CD14-positive monocyte (primary cell): ENCODE measurements around the gene PEX5L. TPM values are rescaled to one million over a fixed set of nuclear protein-coding genes. Genes with fewer than 3 reads are reported as not detected.

Source experiments
- DNase-seq, 3 donors: peaks; one replicate each; pipeline ENCODE4 v3.0.0-alpha.2; 2011 to 2022
- H2AFZ ChIP-seq: 2 replicates; pipeline ENCODE4 v1.6.0; 2012; ENCODE audit warnings: mild to moderate bottlenecking, low read depth, low read length, inconsistent platforms; ENCODE audit not compliant: insufficient read depth, poor library complexity, severe bottlenecking
- H3K27ac ChIP-seq, 2 donors: 1 replicate in 1 of 2; 2 replicates in 1 of 2; pipeline ENCODE4 v1.5.1; 2012 to 2013; ENCODE audit warnings: low read length in 2 of 2, control low read depth in 1 of 2, inconsistent platforms in 1 of 2, low read depth in 1 of 2, mild to moderate bottlenecking in 1 of 2
- H3K27me3 ChIP-seq, 2 donors: one replicate each; pipeline versions ENCODE4 v1.6.0 to v1.6.1; 2011 to 2013; ENCODE audit warnings: low read length in 2 of 2; ENCODE audit not compliant: control insufficient read depth in 2 of 2, insufficient read depth in 2 of 2
- H3K36me3 ChIP-seq, 2 donors: replicated peaks in 1 of 2; 1 replicate in 1 of 2; 2 replicates in 1 of 2; pipeline versions ENCODE4 v1.5.1 to v1.6.1; 2012 to 2013; ENCODE audit warnings: low read length in 2 of 2, control low read depth in 1 of 2, inconsistent platforms in 1 of 2, mild to moderate bottlenecking in 1 of 2; ENCODE audit not compliant: insufficient read depth in 2 of 2, control insufficient read depth in 1 of 2
- H3K4me1 ChIP-seq, 2 donors: 1 replicate in 1 of 2; 2 replicates in 1 of 2; pipeline versions ENCODE4 v1.5.1 to v1.6.1; 2012 to 2013; ENCODE audit warnings: low read length in 2 of 2, control low read depth in 1 of 2, inconsistent platforms in 1 of 2, mild to moderate bottlenecking in 1 of 2, moderate library complexity in 1 of 2; ENCODE audit not compliant: insufficient read depth in 2 of 2, control insufficient read depth in 1 of 2
- H3K4me2 ChIP-seq: replicated peaks from 2 replicates; pipeline ENCODE3; 2012; ENCODE audit warnings: low read length, moderate library complexity, mild to moderate bottlenecking; ENCODE audit not compliant: poor library complexity, severe bottlenecking; ENCODE audit errors: extremely low read depth
- H3K4me3 ChIP-seq, 3 experiments: fragments of 200-600 bp in 1 of 3; sonication (generic) in 1 of 3; replicated peaks in 1 of 3; 1 replicate in 2 of 3; 2 replicates in 1 of 3; pipeline ENCODE4 v1.5.1; 2011 to 2013; ENCODE audit warnings: low read length in 3 of 3, mild to moderate bottlenecking in 3 of 3, control low read depth in 2 of 3, low read depth in 2 of 3, inconsistent platforms in 1 of 3, moderate library complexity in 1 of 3
- H3K79me2 ChIP-seq: 2 replicates; pipeline ENCODE4 v1.6.0; 2012; ENCODE audit warnings: mild to moderate bottlenecking, control low read depth, inconsistent platforms, low read length, moderate library complexity; ENCODE audit not compliant: insufficient read depth
- H3K9ac ChIP-seq: 2 replicates; pipeline ENCODE4 v1.6.0; 2017; ENCODE audit warnings: low read length, mild to moderate bottlenecking; ENCODE audit not compliant: insufficient read depth, poor library complexity, severe bottlenecking
- H3K9me3 ChIP-seq, 2 donors: replicated peaks in 1 of 2; 1 replicate in 1 of 2; 2 replicates in 1 of 2; pipeline versions ENCODE4 v1.5.1 to v1.6.1; 2012 to 2013; ENCODE audit warnings: low read length in 2 of 2, control low read depth in 1 of 2; ENCODE audit not compliant: control insufficient read depth in 1 of 2, insufficient read depth in 1 of 2
- H4K20me1 ChIP-seq: 2 replicates; pipeline ENCODE4 v1.6.0; 2012; ENCODE audit warnings: mild to moderate bottlenecking, low read length, control low read depth, moderate library complexity; ENCODE audit not compliant: insufficient read depth
- H3K27ac Mint-ChIP-seq, 7 donors: one replicate each; pipeline ENCODE4 v1.8.0; 2020; ENCODE audit warnings: mild to moderate bottlenecking in 7 of 7, mixed read lengths in 7 of 7, moderate library complexity in 6 of 7, inconsistent platforms in 2 of 7
- H3K27me3 Mint-ChIP-seq, 3 donors: one replicate each; pipeline ENCODE4 v1.8.0; 2021 to 2022; ENCODE audit warnings: low read depth in 3 of 3, mild to moderate bottlenecking in 3 of 3, mixed read lengths in 3 of 3, moderate library complexity in 3 of 3, inconsistent platforms in 1 of 3
- H3K36me3 Mint-ChIP-seq, 2 donors: one replicate each; pipeline ENCODE4 v1.8.0; 2020; ENCODE audit warnings: mixed read lengths in 2 of 2, inconsistent platforms in 1 of 2, mild to moderate bottlenecking in 1 of 2
- H3K4me1 Mint-ChIP-seq: one replicate; pipeline ENCODE4 v1.8.0; 2020; ENCODE audit warnings: mild to moderate bottlenecking, mixed read lengths
- H3K4me3 Mint-ChIP-seq, 2 donors: one replicate each; pipeline ENCODE4 v1.8.0; 2020; ENCODE audit warnings: mild to moderate bottlenecking in 2 of 2, mixed read lengths in 2 of 2, moderate library complexity in 1 of 2
- H3K9me3 Mint-ChIP-seq, 7 donors: one replicate each; pipeline ENCODE4 v1.8.0; 2020 to 2022; ENCODE audit warnings: mixed read lengths in 7 of 7, mild to moderate bottlenecking in 6 of 7, moderate library complexity in 6 of 7, inconsistent platforms in 2 of 7
- WGBS: methylation state at CpG from one replicate; pipeline ENCODE4 v1.1.5; 2013; ENCODE audit warnings: missing lambda C conversion rate; ENCODE audit not compliant: insufficient coverage; 5-methylcytosine and 5-hydroxymethylcytosine counted together
- intact Hi-C, 2 donors: fragments of 100-400 bp; cut with micrococcal nuclease; formaldehyde crosslinking; loops; one replicate each; pipeline versions ENCODE4 v1.15.0 to v1.15.1; 2023
- polyA plus RNA-seq, 3 donors: library from polyadenylated mRNA; depleted of rRNA in 1 of 3; unstranded in 2 of 3; stranded (reverse) in 1 of 3; fragments of 300-500 nt in 2 of 3; fragments of >200 nt in 1 of 3; fragmentation: Illumina TruSeq in 2 of 3; gene quantifications; 1 replicate in 2 of 3; 2 replicates in 1 of 3; pipeline ENCODE4 v1.2.3, GENCODE V29; 2012 to 2021
- TF ChIP-seq, protein P1 (sequence below): fragments of 200-600 bp; IDR thresholded peaks from one replicate; pipeline ENCODE4 v1.8.0; 2022; ENCODE audit warnings: antibody characterized with exemption, mild to moderate bottlenecking

Gene PEX5L
- polyA plus RNA-seq, 3 donors: not detected

DNA sequence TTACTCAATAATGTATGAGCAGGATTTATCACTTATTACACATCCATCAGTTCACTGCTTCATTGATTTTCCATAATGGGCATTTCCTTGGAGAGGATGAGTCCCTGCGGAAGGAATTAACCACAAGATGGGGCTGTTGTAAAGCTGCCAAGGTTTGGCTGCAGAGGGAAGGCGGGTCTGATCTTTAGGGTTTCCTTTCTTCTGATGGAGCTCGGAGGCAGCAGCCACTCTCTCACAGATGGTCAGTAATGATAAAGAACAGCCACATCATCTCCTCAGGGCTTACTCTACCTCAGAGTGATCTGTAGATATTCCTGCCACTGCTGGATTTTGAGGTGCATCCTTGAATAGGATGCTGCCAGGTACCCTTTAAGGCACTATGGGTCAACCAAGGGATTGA, 268.7 kb downstream of the PEX5L start:
- WGBS: no CpG with 5 or more reads among the region's 3 CpGs

DNA sequence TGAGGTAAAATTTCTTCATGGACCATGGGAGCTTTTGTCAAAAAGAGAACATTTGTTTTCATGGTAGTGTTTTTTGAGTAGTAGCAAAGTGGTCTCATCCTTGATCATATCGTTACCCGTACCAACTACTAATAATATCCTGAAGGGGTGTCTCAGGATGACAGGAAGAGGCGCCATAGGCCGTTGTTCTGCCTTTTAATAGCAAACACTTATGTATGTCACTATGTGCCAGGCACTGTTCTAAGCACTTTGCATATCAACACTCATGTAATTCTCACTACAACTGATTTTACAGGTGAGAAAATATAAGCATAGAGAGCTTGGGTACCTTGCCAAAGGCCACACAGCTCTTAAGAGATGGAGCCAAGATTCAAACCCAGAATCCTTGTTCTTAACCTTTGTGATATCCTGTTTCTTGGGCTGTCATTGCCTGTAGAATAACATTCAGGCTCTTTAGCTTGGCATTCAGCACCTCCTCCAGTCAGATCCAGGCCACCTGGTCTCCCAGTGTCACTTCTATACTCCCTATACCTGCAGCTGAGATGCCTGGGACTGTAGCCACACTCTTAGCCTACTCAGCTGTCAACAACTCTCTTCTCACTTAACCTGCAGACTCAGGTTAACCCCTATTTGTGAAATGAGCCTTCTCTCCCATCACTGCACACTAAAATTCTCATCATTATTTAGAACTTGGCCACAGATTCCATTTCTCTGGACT, 270.2 kb downstream of the PEX5L start:
- H3K27ac ChIP-seq: no peak overlapping the region
- no peaks in the 10 kb centered on the region for H3K79me2 ChIP-seq
- H3K36me3 ChIP-seq: peaks cover 0 to 14% of the 10 kb centered on the region in 2 donors
- no peak for DNase-seq
- H2AFZ ChIP-seq: no peak overlapping the region
- H3K4me2 ChIP-seq: no peak overlapping the region
- no peaks in the 10 kb centered on the region for H3K9me3 ChIP-seq
- peaks cover 0 to 3% (median 0%) of the 10 kb centered on the region in 3 donors for H3K27me3 Mint-ChIP-seq
- H3K9ac ChIP-seq: no peak overlapping the region
- intact Hi-C loops: no loop called here
- no peaks in the 10 kb centered on the region for H3K9me3 Mint-ChIP-seq
- H3K4me1 ChIP-seq: no peaks in the 10 kb centered on the region
- H4K20me1 ChIP-seq: no peaks in the 10 kb centered on the region
- H3K27ac Mint-ChIP-seq: no peak overlapping the region
- H3K36me3 Mint-ChIP-seq: peaks cover 2 to 12% of the 10 kb centered on the region in 2 donors
- H3K4me3 ChIP-seq: no peak overlapping the region
- TF ChIP-seq, protein P1, sequence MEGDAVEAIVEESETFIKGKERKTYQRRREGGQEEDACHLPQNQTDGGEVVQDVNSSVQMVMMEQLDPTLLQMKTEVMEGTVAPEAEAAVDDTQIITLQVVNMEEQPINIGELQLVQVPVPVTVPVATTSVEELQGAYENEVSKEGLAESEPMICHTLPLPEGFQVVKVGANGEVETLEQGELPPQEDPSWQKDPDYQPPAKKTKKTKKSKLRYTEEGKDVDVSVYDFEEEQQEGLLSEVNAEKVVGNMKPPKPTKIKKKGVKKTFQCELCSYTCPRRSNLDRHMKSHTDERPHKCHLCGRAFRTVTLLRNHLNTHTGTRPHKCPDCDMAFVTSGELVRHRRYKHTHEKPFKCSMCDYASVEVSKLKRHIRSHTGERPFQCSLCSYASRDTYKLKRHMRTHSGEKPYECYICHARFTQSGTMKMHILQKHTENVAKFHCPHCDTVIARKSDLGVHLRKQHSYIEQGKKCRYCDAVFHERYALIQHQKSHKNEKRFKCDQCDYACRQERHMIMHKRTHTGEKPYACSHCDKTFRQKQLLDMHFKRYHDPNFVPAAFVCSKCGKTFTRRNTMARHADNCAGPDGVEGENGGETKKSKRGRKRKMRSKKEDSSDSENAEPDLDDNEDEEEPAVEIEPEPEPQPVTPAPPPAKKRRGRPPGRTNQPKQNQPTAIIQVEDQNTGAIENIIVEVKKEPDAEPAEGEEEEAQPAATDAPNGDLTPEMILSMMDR: no peak
- H3K27me3 ChIP-seq: no peaks in the 10 kb centered on the region
- peaks cover 3% of the 10 kb centered on the region for H3K4me1 Mint-ChIP-seq
- WGBS: no CpG with 5 or more reads among the region's 4 CpGs
- H3K4me3 Mint-ChIP-seq: no peak overlapping the region

More for the DNA sequence above, 268.7 kb downstream of the PEX5L start:
- no peak overlapping the region for H3K27ac ChIP-seq
- H2AFZ ChIP-seq: no peak overlapping the region
- H3K4me1 ChIP-seq: no peaks in the 10 kb centered on the region
- no peaks in the 10 kb centered on the region for H3K9me3 ChIP-seq
- Mint-ChIP-seq H3K9me3 (no peaks in the 10 kb centered on the region), H3K27me3 (peaks cover 0 to 3% (median 0%) of the 10 kb centered on the region in 3 donors), H3K36me3 (peaks cover 2 to 13% of the 10 kb centered on the region in 2 donors), H3K4me1 (peaks cover 3% of the 10 kb centered on the region), H3K4me3 (no peak overlapping the region), H3K27ac (peak overlapping the region in 1 of 7 donors; percentile 40)
- peaks cover 0 to 14% of the 10 kb centered on the region in 2 donors for H3K36me3 ChIP-seq
- DNase-seq: no peak
- TF ChIP-seq, protein P1: no peak
- intact Hi-C loops: no loop called here
- H4K20me1 ChIP-seq: no peaks in the 10 kb centered on the region
- no peak overlapping the region for H3K4me2 ChIP-seq
- H3K79me2 ChIP-seq: no peaks in the 10 kb centered on the region
- H3K4me3 ChIP-seq: no peak overlapping the region
- H3K9ac ChIP-seq: no peak overlapping the region
- H3K27me3 ChIP-seq: no peaks in the 10 kb centered on the region
